ENCODE measurements around the gene KHNYN. TPM values are rescaled to one million over a fixed set of nuclear protein-coding genes. Genes with fewer than 3 reads are reported as not detected.

Gene KHNYN
- total RNA-seq, 2 donors from 2014 or later, result 114 to 126 TPM

- no peak for ATAC-seq (replicated peaks in 1 of 2)
- H3K27ac Mint-ChIP-seq, result peak overlapping the region; percentile 58
- H3K27me3 Mint-ChIP-seq (ENCODE audit: low read depth), result no peaks in the 10 kb centered on the region
- peak overlapping the region in 1 of 2 donors; percentile 90 for H3K4me3 Mint-ChIP-seq
- DNase-seq, result no peak
- H3K4me1 Mint-ChIP-seq (ENCODE audit: low read depth), result peaks cover 47% of the 10 kb centered on the region
- H3K9me3 Mint-ChIP-seq, result no peaks in the 10 kb centered on the region
- peaks cover 10 to 24% of the 10 kb centered on the region in 2 donors for H3K36me3 Mint-ChIP-seq (ENCODE audit: insufficient read depth in 2 of 2)
Measured at GRCh38 chr14:24432259-24433131, 2.7 kb downstream of the KHNYN start.

DNA sequence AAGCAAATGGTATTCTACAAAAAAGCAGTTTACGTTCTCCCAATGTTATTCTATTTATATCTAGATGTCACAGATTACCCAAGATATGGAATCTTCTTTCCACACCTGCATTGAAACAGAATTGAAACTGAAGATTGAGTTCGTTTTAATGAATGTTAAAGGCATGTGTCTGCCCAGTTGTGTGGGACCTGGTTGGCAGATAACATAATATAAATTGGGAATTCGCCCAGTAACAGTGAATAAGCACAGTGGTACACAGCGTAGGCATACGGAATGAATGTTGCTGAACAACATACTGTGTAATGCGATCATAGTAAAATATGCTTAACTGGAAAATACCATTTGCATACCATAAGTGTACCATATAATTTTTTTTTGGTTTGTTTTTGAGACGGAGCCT, 4.3 kb downstream of the KHNYN start:
- peaks cover 10 to 24% of the 10 kb centered on the region in 2 donors for H3K36me3 Mint-ChIP-seq (ENCODE audit: insufficient read depth in 2 of 2)
- no peak for ATAC-seq (replicated peaks in 1 of 2)
- H3K4me1 Mint-ChIP-seq (ENCODE audit: low read depth), result peaks cover 44% of the 10 kb centered on the region

GRCh38 chr14:24434676-24435075, 4.9 kb downstream of the KHNYN start:
- ATAC-seq (replicated peaks in 1 of 2) (no peak), DNase-seq (no peak)
- Mint-ChIP-seq H3K27me3 (ENCODE audit: low read depth) (no peaks in the 10 kb centered on the region), H3K4me3 (no peak overlapping the region), H3K36me3 (ENCODE audit: insufficient read depth in 2 of 2) (peaks cover 10 to 24% of the 10 kb centered on the region in 2 donors), H3K27ac (peak overlapping the region; percentile 29), H3K4me1 (ENCODE audit: low read depth) (peaks cover 44% of the 10 kb centered on the region), H3K9me3 (no peaks in the 10 kb centered on the region)

More for the DNA sequence above, 4.3 kb downstream of the KHNYN start:
- no peak for DNase-seq
- Mint-ChIP-seq H3K27ac (no peak overlapping the region), H3K9me3 (no peaks in the 10 kb centered on the region), H3K4me3 (no peak overlapping the region), H3K27me3 (ENCODE audit: low read depth) (no peaks in the 10 kb centered on the region)

DNA sequence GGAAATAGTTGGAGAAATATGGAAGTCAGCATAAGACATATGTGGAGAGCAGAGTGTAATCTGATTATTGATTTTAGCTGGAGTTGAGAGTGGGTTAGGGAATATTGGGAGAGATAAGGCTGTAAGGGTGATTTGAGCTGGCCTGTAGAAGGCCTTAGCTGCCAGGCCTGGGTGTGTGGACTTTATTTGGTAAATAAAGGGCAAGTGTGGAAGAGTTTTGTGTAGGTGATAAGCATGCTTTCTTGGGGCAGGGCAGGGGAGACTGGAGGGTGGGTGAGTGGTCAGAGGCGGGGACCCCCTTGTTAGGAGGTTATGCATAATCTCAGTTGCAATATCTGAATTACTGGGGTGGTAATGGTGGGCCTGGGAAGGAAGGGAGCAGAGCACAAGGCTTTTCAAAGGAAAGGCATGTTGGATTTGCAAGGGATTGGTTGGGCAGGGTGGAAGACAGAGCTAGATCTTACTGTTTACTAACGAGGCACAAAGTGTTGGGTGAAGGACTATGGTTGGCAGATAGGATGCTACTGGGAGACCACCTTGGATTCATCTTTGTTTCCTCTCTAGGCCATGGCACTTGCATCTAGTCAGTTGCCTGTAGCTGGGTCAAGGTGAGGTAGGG, 5.5 kb downstream of the KHNYN start:
- H3K4me3 Mint-ChIP-seq, result no peak overlapping the region
- ATAC-seq (replicated peaks in 1 of 2) (no peak), DNase-seq (no peak)
- H3K27ac Mint-ChIP-seq, result peak overlapping the region; percentile 59
- H3K4me1 Mint-ChIP-seq (ENCODE audit: low read depth), result peaks cover 45% of the 10 kb centered on the region
- H3K9me3 Mint-ChIP-seq, result no peaks in the 10 kb centered on the region
- H3K27me3 Mint-ChIP-seq (ENCODE audit: low read depth), result no peaks in the 10 kb centered on the region
- H3K36me3 Mint-ChIP-seq (ENCODE audit: insufficient read depth in 2 of 2), result peaks cover 10 to 25% of the 10 kb centered on the region in 2 donors

DNA sequence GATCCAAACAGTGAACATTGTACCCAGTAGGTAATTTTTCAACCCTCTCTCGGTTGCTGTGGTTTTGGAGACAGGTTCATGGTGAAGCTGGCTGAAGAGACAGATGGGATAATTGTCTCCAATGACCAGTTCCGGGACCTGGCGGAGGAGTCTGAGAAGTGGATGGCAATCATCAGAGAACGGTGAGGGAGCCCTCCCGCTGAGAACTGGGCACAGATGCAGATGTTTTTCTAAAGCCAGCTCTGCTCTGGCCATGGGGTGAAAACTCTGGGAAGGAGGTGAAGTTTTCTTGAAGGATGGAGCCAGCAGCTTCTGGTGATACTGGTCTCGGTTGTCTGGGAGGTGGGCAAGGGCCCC, 6.2 kb downstream of the KHNYN start:
- no peak for DNase-seq
- no peak overlapping the region for H3K4me3 Mint-ChIP-seq
- ATAC-seq (replicated peaks in 1 of 2), result no peak
- peaks cover 50% of the 10 kb centered on the region for H3K4me1 Mint-ChIP-seq (ENCODE audit: low read depth)
- H3K27ac Mint-ChIP-seq, result peak overlapping the region; percentile 59
- no peaks in the 10 kb centered on the region for H3K27me3 Mint-ChIP-seq (ENCODE audit: low read depth)
- H3K9me3 Mint-ChIP-seq, result no peaks in the 10 kb centered on the region
- peaks cover 8 to 29% of the 10 kb centered on the region in 2 donors for H3K36me3 Mint-ChIP-seq (ENCODE audit: insufficient read depth in 2 of 2)

- DNase-seq (peak in 1 of 2 donors; percentile 41), ATAC-seq (replicated peaks in 1 of 2) (peak; percentile 33 to 47)
- no peak overlapping the region for H3K4me3 Mint-ChIP-seq
- H3K4me1 Mint-ChIP-seq (ENCODE audit: low read depth), result peaks cover 50% of the 10 kb centered on the region
- H3K36me3 Mint-ChIP-seq (ENCODE audit: insufficient read depth in 2 of 2), result peaks cover 8 to 25% of the 10 kb centered on the region in 2 donors
- no peaks in the 10 kb centered on the region for H3K27me3 Mint-ChIP-seq (ENCODE audit: low read depth)
- H3K9me3 Mint-ChIP-seq, result no peaks in the 10 kb centered on the region
- H3K27ac Mint-ChIP-seq, result peak overlapping the region; percentile 16
Measured at GRCh38 chr14:24436355-24437019, 6.7 kb downstream of the KHNYN start.

GRCh38 chr14:24437020-24437735, 7.4 kb downstream of the KHNYN start:
- no peaks in the 10 kb centered on the region for H3K27me3 Mint-ChIP-seq (ENCODE audit: low read depth)
- no peak for DNase-seq
- H3K4me3 Mint-ChIP-seq, result no peak overlapping the region
- H3K9me3 Mint-ChIP-seq, result no peaks in the 10 kb centered on the region
- no peak for ATAC-seq (replicated peaks in 1 of 2)
- peak overlapping the region; percentile 16 for H3K27ac Mint-ChIP-seq
- peaks cover 49% of the 10 kb centered on the region for H3K4me1 Mint-ChIP-seq (ENCODE audit: low read depth)
- H3K36me3 Mint-ChIP-seq (ENCODE audit: insufficient read depth in 2 of 2), result peaks cover 5 to 21% of the 10 kb centered on the region in 2 donors

GRCh38 chr14:24437736-24438067, 7.9 kb downstream of the KHNYN start:
- Mint-ChIP-seq H3K4me3 (no peak overlapping the region), H3K27ac (no peak overlapping the region), H3K36me3 (ENCODE audit: insufficient read depth in 2 of 2) (peaks cover 5 to 20% of the 10 kb centered on the region in 2 donors), H3K9me3 (no peaks in the 10 kb centered on the region), H3K27me3 (ENCODE audit: low read depth) (no peaks in the 10 kb centered on the region), H3K4me1 (ENCODE audit: low read depth) (peaks cover 54% of the 10 kb centered on the region)
- ATAC-seq (replicated peaks in 1 of 2) (no peak), DNase-seq (no peak)

DNA sequence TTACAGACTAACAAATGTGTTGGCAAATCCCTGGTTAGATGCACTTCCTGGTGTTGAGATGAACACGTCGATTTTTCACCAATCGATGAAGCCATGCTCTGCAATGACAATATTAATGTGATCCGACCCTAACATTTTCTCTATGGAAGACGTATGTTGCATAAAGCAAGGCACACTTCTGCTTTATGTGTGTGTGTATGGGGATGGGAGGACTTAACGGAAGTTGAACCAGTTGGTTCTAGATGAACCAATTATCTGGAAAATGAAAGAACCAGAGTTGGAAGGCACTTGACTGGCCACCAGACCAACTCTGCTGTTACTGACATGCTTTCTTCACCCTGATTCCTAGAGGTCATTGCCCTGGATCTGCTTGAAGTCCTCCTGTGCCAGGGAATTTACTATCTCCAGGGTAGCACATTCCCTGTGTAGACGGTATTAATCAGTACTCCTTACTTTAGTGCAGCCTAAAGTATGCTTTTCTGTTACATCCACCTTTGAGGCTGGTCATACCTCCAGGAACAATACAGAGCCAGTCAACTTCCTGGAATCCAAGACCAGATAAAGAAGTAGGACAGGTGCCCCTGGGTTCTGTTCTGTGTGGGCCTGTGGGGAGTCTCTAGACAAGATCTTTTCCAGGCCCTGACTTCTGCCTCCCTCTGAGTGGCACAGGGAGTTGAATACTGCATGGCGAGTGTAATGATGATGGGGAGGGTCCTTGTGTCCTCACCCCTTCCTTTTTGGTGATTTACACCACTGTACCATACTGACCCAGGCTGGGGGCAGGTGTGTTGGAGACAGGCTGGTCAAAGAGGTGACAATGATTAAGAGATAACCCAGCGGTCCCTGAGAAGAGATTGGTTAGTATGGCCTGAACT, 8.7 kb downstream of the KHNYN start:
- DNase-seq (no peak), ATAC-seq (replicated peaks in 1 of 2) (no peak)
- H3K9me3 Mint-ChIP-seq, result no peaks in the 10 kb centered on the region
- no peaks in the 10 kb centered on the region for H3K27me3 Mint-ChIP-seq (ENCODE audit: low read depth)
- no peak overlapping the region for H3K4me3 Mint-ChIP-seq
- peaks cover 7 to 20% of the 10 kb centered on the region in 2 donors for H3K36me3 Mint-ChIP-seq (ENCODE audit: insufficient read depth in 2 of 2)
- H3K4me1 Mint-ChIP-seq (ENCODE audit: low read depth), result peaks cover 58% of the 10 kb centered on the region
- peak overlapping the region; percentile 75 for H3K27ac Mint-ChIP-seq

DNA sequence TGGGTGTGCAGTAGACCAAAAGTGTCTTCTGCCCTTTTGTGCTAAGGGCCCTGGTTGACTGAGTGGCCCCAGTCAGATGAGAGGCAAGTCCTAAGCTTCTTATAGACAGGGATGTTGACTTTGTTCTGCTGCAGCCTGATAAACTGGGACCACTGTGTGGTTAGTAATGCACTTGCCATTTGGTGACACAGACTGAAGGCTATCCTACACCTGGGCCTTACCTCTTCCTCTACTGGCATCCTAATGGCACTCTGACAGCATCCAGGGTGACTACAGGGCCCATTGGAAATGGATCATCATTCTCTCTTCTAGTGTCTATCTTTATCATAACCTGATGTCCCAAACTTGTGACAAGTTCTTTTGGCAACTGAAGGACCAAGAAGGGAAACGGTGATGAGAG, 9.5 kb downstream of the KHNYN start:
- peaks cover 9 to 18% of the 10 kb centered on the region in 2 donors for H3K36me3 Mint-ChIP-seq (ENCODE audit: insufficient read depth in 2 of 2)
- H3K27ac Mint-ChIP-seq, result peak overlapping the region; percentile 6

GRCh38 chr14:24439830-24440605, 10.3 kb downstream of the KHNYN start:
- Mint-ChIP-seq H3K27ac (peak overlapping the region; percentile 6), H3K36me3 (ENCODE audit: insufficient read depth in 2 of 2) (peaks cover 9 to 18% of the 10 kb centered on the region in 2 donors), H3K9me3 (no peaks in the 10 kb centered on the region), H3K27me3 (ENCODE audit: low read depth) (no peaks in the 10 kb centered on the region), H3K4me3 (no peak overlapping the region), H3K4me1 (ENCODE audit: low read depth) (peaks cover 54% of the 10 kb centered on the region)
- DNase-seq (no peak), ATAC-seq (replicated peaks in 1 of 2) (no peak)

More for the DNA sequence above, 9.5 kb downstream of the KHNYN start:
- no peaks in the 10 kb centered on the region for H3K27me3 Mint-ChIP-seq (ENCODE audit: low read depth)
- DNase-seq (no peak), ATAC-seq (replicated peaks in 1 of 2) (no peak)
- H3K4me3 Mint-ChIP-seq, result no peak overlapping the region
- no peaks in the 10 kb centered on the region for H3K9me3 Mint-ChIP-seq
- peaks cover 60% of the 10 kb centered on the region for H3K4me1 Mint-ChIP-seq (ENCODE audit: low read depth)
